Activated T-cell treated with anti-CD3 and anti-CD28 coated beads, Interleukin-2, amount 50 U/mL, for 24 hours (primary cell): Measurements from ENCODE around the gene ZBTB7A.

Source experiments
- DNase-seq: peaks from one replicate; pipeline ENCODE4 v3.0.0-alpha.2; 2020
- H3K27ac Mint-ChIP-seq: 2 replicates; pipeline ENCODE4 v1.8.0; 2020; ENCODE audit warnings: mild to moderate bottlenecking, mixed read lengths
- H3K27me3 Mint-ChIP-seq: 2 replicates; pipeline ENCODE4 v1.8.0; 2020; ENCODE audit warnings: mixed read lengths
- H3K36me3 Mint-ChIP-seq: 2 replicates; pipeline ENCODE4 v1.8.0; 2020; ENCODE audit warnings: low read depth, mixed read lengths
- H3K4me1 Mint-ChIP-seq: 2 replicates; pipeline ENCODE4 v1.8.0; 2020; ENCODE audit warnings: low read depth, mixed read lengths
- H3K4me3 Mint-ChIP-seq: 2 replicates; pipeline ENCODE4 v1.8.0; 2020; ENCODE audit warnings: mild to moderate bottlenecking, moderate library complexity, mixed read lengths
- H3K9me3 Mint-ChIP-seq: 2 replicates; pipeline ENCODE4 v1.8.0; 2020; ENCODE audit warnings: mixed read lengths

The ZBTB7A gene

GRCh38 chr19:4086411-4086867, 19.7 kb upstream of the ZBTB7A start:
- no peak for DNase-seq
- Mint-ChIP-seq H3K27ac (peak overlapping the region; percentile 63), H3K27me3 (no peaks in the 10 kb centered on the region), H3K4me3 (no peak overlapping the region), H3K36me3 (peaks cover 16% of the 10 kb centered on the region), H3K4me1 (peaks cover 61% of the 10 kb centered on the region), H3K9me3 (no peaks in the 10 kb centered on the region)

- H3K36me3 Mint-ChIP-seq, result peaks cover 5% of the 10 kb centered on the region
- peak overlapping the region; percentile 89 for H3K27ac Mint-ChIP-seq
- no peaks in the 10 kb centered on the region for H3K9me3 Mint-ChIP-seq
- no peaks in the 10 kb centered on the region for H3K27me3 Mint-ChIP-seq
- no peak overlapping the region for H3K4me3 Mint-ChIP-seq
- no peak for DNase-seq
- peaks cover 53% of the 10 kb centered on the region for H3K4me1 Mint-ChIP-seq
Observed at GRCh38 chr19:4084547-4084877, 17.8 kb upstream of the ZBTB7A start.

- no peak overlapping the region for H3K4me3 Mint-ChIP-seq
- H3K27ac Mint-ChIP-seq, result peak overlapping the region; percentile 89
- H3K4me1 Mint-ChIP-seq, result peaks cover 52% of the 10 kb centered on the region
Observed at GRCh38 chr19:4083677-4084546, 17.2 kb upstream of the ZBTB7A start.

GRCh38 chr19:4082172-4082571, 15.5 kb upstream of the ZBTB7A start:
- Mint-ChIP-seq H3K27me3 (no peaks in the 10 kb centered on the region), H3K4me3 (no peak overlapping the region), H3K36me3 (no peaks in the 10 kb centered on the region), H3K4me1 (peaks cover 48% of the 10 kb centered on the region), H3K27ac (no peak overlapping the region), H3K9me3 (no peaks in the 10 kb centered on the region)
- DNase-seq, result no peak

More at GRCh38 chr19:4083677-4084546, 17.2 kb upstream of the ZBTB7A start:
- Mint-ChIP-seq H3K36me3 (no peaks in the 10 kb centered on the region), H3K9me3 (no peaks in the 10 kb centered on the region), H3K27me3 (no peaks in the 10 kb centered on the region)
- DNase-seq, result peak; percentile 56

GRCh38 chr19:4081441-4082129, 14.9 kb upstream of the ZBTB7A start:
- no peak overlapping the region for H3K27ac Mint-ChIP-seq
- no peak overlapping the region for H3K4me3 Mint-ChIP-seq
- H3K4me1 Mint-ChIP-seq, result peaks cover 53% of the 10 kb centered on the region
- H3K27me3 Mint-ChIP-seq, result no peaks in the 10 kb centered on the region
- H3K9me3 Mint-ChIP-seq, result no peaks in the 10 kb centered on the region
- no peak for DNase-seq
- H3K36me3 Mint-ChIP-seq, result no peaks in the 10 kb centered on the region

GRCh38 chr19:4080473-4080872, 13.8 kb upstream of the ZBTB7A start:
- H3K27me3 Mint-ChIP-seq, result no peaks in the 10 kb centered on the region

GRCh38 chr19:4077800-4078684, 11.3 kb upstream of the ZBTB7A start:
- H3K27ac Mint-ChIP-seq, result peak overlapping the region; percentile 92
- peak overlapping the region; percentile 63 for H3K4me3 Mint-ChIP-seq
- H3K9me3 Mint-ChIP-seq, result no peaks in the 10 kb centered on the region
- DNase-seq, result peak; percentile 71
- H3K27me3 Mint-ChIP-seq, result no peaks in the 10 kb centered on the region
- H3K4me1 Mint-ChIP-seq, result peaks cover 36% of the 10 kb centered on the region
- no peaks in the 10 kb centered on the region for H3K36me3 Mint-ChIP-seq

More at GRCh38 chr19:4080473-4080872, 13.8 kb upstream of the ZBTB7A start:
- DNase-seq, result no peak
- peaks cover 48% of the 10 kb centered on the region for H3K4me1 Mint-ChIP-seq
- no peak overlapping the region for H3K4me3 Mint-ChIP-seq
- no peak overlapping the region for H3K27ac Mint-ChIP-seq
- H3K9me3 Mint-ChIP-seq, result no peaks in the 10 kb centered on the region
- H3K36me3 Mint-ChIP-seq, result no peaks in the 10 kb centered on the region

GRCh38 chr19:4077007-4077374, 10.3 kb upstream of the ZBTB7A start:
- Mint-ChIP-seq H3K27ac (peak overlapping the region; percentile 33), H3K36me3 (no peaks in the 10 kb centered on the region), H3K4me3 (no peak overlapping the region), H3K4me1 (peaks cover 32% of the 10 kb centered on the region), H3K9me3 (no peaks in the 10 kb centered on the region), H3K27me3 (no peaks in the 10 kb centered on the region)
- DNase-seq, result no peak

GRCh38 chr19:4075373-4075772, 8.7 kb upstream of the ZBTB7A start:
- H3K4me1 Mint-ChIP-seq, result peaks cover 32% of the 10 kb centered on the region
- no peaks in the 10 kb centered on the region for H3K9me3 Mint-ChIP-seq
- H3K36me3 Mint-ChIP-seq, result no peaks in the 10 kb centered on the region
- peak overlapping the region; percentile 75 for H3K27ac Mint-ChIP-seq
- H3K27me3 Mint-ChIP-seq, result no peaks in the 10 kb centered on the region
- no peak overlapping the region for H3K4me3 Mint-ChIP-seq
- DNase-seq, result no peak

- H3K4me1 Mint-ChIP-seq, result peaks cover 25% of the 10 kb centered on the region
- H3K27ac Mint-ChIP-seq, result no peak overlapping the region
- no peak overlapping the region for H3K4me3 Mint-ChIP-seq
- no peak for DNase-seq
- no peaks in the 10 kb centered on the region for H3K9me3 Mint-ChIP-seq
- no peaks in the 10 kb centered on the region for H3K27me3 Mint-ChIP-seq
- H3K36me3 Mint-ChIP-seq, result no peaks in the 10 kb centered on the region
Observed at GRCh38 chr19:4071610-4072009, 4.9 kb upstream of the ZBTB7A start.

GRCh38 chr19:4069331-4069959, 2.7 kb upstream of the ZBTB7A start:
- no peaks in the 10 kb centered on the region for H3K27me3 Mint-ChIP-seq
- peak; percentile 64 for DNase-seq

GRCh38 chr19:4068047-4068966, 1.6 kb upstream of the ZBTB7A start:
- H3K4me1 Mint-ChIP-seq, result peaks cover 23% of the 10 kb centered on the region

More at GRCh38 chr19:4069331-4069959, 2.7 kb upstream of the ZBTB7A start:
- Mint-ChIP-seq H3K4me1 (peaks cover 17% of the 10 kb centered on the region), H3K9me3 (no peaks in the 10 kb centered on the region), H3K36me3 (no peaks in the 10 kb centered on the region), H3K4me3 (peak overlapping the region; percentile 34), H3K27ac (peak overlapping the region; percentile 82)

GRCh38 chr19:4067396-4068046, 822 bp upstream of the ZBTB7A start:
- Mint-ChIP-seq H3K4me3 (peak overlapping the region; percentile 73), H3K9me3 (no peaks in the 10 kb centered on the region), H3K27ac (peak overlapping the region; percentile 77), H3K27me3 (no peaks in the 10 kb centered on the region), H3K36me3 (peaks cover 17% of the 10 kb centered on the region), H3K4me1 (peaks cover 31% of the 10 kb centered on the region)
- peak; percentile 79 for DNase-seq

More at GRCh38 chr19:4068047-4068966, 1.6 kb upstream of the ZBTB7A start:
- DNase-seq, result no peak
- Mint-ChIP-seq H3K4me3 (peak overlapping the region; percentile 73), H3K9me3 (no peaks in the 10 kb centered on the region), H3K36me3 (peaks cover 9% of the 10 kb centered on the region), H3K27ac (peak overlapping the region; percentile 77), H3K27me3 (no peaks in the 10 kb centered on the region)
